SKM-1 treated with dmso at 0.1 percent for 144 hours (cell line): ENCODE results near the gene FANCB.

Experiments
- DNase-seq: peaks from one replicate; lab custom pipeline; 2025; ENCODE audit not compliant: unreplicated experiment; lab: John Stamatoyannopoulos, UW

The FANCB gene

DNA sequence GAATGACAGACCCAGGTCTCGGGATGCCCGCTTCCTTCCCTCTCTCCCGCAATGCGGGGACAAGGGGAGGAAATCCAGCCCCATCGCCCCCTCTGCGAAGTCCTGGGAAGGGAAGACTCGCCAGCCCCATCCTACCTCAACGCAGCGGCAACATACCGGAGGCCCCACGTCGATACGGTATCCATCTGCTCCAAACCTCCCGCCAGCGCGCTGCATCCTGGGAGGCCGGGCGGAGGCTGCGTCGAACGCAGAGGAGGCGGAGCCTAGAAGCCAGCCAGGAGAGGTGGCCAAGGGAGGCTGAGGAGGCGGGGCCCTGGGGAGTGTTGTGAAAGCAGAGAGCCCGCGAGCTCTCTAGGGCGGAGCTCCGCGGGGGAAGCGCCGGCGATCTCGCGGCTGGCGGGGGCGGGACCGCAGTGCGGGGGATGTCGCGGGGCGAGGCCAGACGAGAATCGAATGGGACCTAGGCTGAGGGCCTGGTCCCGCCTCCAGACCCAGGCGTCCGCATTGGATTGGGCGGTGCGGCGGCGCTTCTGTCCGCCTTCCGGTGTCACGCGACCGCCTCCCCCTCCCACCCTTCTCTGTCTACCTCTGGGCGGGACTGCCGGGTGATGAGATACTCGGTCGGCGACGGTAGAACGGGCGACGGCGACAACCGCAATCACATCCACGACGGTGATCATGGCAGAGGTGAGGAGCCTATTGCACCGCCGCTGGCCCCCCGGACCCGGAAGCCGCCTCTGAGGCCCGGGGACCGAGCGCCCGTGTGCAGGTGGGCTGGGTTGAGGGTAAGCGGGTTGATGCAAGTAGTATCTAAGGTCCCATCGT is at the start of gene FANCB, which contains the start of gene MOSPD2:
TSS of gene FANCB (minus strand) at position 219 of the 825 bp plus-strand sequence. CDS start 7,559 bp downstream, outside the sequence.
TSS of gene MOSPD2 (plus strand) at position 571 of the 825 bp plus-strand sequence. CDS start at position 679, 108 bp downstream.
- DNase-seq, result peak; percentile 87

DNA sequence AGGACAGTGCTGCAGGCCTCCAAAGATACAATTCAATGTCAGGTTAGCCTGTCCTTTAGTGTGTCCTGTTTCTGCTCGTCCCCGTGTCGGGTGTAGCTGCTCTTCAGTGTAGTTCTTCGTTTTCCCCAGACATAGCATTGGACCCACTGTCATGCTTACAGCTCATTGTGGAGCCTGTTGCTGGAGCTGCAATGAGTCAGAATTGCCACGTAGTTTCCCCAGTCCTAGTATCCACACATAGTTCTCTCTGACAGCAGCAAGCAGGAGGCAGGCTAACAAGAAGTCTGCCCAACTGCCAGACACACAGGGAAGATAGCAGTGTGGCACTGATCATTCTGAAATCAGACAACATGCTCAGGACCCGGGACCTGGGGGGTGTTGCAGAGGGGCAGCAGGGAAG is 49.6 kb upstream of the FANCB start:
- no peak for DNase-seq

DNA sequence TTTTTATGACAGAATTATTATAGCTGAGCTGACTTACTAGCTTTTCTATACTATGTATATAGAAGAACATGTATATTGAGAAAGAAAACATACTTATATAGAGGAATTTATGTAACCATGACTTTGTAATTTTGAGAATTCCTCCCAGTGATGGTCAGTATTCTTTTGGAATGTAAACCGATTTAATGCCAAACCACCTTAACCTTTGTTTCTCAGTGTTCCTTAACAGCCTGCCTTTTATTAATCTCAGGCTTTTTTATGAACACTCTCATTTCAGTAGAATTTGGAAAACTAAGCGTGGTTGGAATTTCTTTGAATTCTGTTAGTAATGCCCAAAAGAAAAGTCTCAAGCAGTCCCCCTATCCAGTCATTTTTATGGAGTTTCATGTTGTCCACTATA is 47.3 kb upstream of the FANCB start:
- DNase-seq, result no peak

DNA sequence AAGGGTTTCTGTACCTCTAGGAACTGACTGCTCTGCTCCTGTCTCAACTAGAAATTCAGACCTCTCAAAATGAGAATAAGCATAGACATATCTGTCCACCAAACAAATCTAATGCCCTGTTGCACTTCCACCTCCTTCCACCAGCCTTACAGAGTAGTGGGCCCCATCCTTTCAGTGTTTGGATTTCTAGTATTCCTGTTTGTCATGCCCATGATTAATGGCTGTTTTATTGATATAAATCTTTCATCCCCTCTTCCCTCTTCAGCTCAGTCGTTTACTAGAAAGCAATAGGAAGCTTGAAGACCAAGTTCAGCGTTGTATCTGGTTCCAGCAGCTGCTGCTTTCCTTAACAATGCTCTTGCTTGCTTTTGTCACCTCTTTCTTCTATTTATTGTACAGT is 46.5 kb upstream of the FANCB start:
- no peak for DNase-seq

DNA sequence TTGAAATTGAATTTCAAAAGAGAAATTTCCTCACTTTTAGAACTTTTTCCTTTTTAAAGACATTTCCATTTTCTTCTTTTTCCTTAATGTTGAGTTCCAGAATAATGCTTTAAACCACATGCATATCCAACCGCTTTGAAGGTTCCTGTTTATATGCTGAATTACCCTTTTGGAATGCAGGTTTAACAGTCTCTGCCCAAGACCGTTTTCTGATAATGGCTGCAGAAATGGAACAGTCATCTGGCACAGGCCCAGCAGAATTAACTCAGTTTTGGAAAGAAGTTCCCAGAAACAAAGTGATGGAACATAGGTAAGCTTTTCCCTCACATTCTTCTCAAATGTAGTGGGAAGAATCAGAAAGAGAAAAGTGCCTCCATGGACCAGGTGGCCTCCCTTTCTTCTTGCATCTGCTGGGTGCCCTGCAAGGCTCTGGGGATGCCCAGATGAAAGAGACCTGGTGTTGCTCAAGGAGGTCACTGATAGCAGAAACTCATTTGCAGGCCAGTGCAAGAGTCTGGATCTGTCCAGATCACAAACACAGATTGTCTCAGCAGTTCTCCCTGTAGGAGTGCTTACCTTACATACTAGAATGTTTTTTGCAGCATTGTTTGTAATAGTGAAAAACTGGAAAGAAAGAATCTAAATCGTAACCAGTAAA is 43.3 kb upstream of the FANCB start:
- DNase-seq, result no peak

DNA sequence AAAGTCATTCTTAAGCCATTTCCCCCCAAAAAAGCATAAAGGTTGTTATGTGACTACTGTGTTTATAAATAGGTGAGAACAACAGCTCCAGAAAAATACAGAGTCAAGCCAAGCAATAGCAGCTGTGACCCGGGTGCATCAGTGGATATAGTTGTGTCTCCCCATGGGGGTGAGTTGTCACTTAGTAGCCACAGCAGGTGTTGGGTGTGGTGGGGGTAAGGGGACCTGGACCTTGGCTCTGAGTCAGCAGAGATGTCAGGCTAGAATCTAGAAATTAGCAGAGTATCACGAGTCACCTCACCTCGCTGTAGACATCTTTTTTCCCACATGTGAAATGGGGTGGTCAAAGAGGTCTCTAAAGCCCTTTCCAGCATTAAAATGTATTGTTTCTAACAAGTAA is 42.7 kb upstream of the FANCB start:
- no peak for DNase-seq

DNA sequence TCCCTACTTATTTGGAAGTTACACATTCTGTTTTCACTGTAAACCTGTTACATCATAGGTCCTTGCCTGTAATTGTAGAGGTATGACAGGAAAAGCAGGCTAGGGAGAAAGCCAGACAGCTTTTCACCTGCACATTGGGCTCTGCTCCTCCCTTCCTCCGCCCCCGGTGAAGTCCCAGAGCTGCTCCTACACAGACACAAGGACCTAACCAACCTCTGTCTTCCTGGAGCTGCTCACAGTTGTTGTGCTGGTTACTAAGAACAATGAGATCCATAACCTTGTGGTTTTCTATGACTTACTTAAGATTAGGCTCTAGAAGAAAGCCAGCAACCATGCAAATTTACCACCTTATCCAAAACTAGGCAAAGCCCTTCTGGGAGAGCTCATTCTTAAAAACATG is 40.4 kb upstream of the FANCB start:
- no peak for DNase-seq

DNA sequence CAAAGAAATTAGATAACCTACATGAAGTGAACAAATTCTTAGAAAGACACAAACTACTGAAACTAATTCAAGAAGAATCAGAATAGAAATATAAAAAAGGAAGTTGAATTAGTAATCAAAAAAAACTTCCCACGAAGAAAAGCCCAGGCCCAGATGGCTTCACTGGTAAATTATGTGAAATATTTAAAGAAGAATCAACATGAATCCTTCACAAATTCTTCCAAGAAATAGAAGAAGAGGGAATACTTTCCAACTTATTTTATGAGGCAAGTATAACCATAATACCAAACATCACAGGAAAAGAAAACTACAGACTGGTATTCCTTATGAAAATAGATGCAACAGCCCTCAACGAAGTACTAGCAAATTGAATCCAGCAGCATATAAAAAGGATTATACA is 31.0 kb upstream of the FANCB start:
- DNase-seq, result no peak

DNA sequence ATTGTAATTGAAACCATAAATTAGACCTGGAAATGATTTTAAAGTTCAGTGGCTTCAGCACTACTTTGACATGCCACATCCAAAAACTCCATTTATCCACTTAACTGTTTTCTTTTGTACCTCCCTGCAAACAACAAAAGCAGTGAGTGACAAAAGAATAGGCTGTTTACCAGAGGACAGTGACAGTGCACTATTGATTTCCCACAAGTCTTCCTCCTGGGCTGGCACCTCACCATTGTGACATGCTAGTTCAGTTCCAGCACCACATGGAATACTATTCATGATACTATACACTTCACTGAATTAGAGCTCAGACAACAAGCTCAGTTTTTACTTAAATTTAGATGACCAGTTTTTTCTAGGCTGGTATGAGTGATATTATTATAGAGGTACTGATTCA is 29.7 kb upstream of the FANCB start:
- DNase-seq, result no peak

DNA sequence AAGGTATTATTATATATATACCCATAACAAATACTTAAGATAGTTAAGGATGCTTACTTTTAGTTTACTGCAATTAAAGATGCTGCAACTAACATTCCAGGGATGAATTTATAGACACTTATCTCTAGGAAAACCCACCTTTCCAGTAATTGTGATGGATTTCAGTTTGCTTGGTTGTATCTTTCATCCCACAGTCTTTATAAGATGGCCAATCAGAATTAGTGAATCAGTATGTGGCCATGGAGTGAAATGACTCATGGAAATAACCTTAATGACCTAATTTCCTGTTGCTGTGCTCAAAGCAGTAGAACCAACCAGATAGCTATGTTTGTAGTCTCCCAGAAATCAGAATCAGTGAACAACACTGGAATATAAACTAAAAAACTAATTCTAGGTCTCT is 26.7 kb upstream of the FANCB start:
- DNase-seq, result no peak

DNA sequence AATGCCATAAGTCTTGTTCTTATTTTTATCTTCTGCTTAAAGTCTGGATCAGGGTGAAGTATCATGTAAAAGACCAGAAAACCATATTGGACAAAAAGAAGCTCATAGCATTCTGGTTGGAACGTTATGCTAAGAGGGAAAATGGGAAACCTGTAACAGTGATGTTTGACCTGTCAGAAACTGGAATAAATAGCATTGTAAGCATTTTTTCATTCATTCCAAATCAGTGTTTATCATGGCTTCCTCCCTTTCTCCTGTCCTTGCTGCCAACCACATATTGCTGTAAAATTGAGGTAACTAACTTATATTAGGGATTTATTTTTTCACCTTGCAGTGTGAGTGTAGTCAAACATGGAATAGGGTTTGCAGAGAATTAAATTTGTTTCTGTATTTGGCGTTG is 24.2 kb upstream of the FANCB start:
- DNase-seq, result no peak

DNA sequence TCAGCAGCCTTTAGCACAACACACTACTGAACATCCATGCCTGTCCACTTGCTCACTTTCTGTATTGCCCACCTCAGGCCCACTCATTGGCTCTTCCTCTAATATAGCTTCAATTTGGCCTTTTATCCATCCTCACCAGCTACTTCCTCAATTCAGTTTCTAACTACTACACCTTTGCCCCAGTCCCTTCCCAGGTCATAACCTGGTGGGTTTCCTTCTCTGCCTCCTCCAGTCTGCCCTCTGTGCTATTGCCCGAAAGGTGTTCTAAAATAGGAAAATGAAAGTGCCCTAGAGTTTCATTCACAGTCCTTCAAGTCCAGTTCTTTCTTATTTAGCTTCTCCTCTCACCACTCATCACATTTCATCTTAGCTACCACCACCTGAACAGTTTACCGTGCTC is 23.4 kb upstream of the FANCB start:
- DNase-seq, result no peak

DNA sequence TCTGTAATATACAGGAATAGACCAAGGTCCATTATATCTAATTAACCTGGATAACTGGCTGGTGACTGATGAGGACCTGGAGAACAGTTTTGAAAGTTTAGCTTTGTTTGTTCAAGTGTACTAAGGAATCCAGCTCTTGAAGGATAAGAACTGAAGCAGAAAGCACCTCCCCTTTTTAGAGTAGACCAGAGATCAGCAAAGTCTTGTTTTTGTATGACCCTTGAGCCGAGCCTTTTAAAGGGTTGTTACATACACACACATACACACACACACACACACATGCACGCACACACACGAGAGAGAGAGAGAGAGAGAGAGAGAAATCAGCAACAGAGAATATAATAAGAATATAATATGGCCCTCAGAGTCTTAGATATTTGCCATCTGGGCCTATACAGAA is 13.4 kb upstream of the FANCB start:
- DNase-seq, result no peak

DNA sequence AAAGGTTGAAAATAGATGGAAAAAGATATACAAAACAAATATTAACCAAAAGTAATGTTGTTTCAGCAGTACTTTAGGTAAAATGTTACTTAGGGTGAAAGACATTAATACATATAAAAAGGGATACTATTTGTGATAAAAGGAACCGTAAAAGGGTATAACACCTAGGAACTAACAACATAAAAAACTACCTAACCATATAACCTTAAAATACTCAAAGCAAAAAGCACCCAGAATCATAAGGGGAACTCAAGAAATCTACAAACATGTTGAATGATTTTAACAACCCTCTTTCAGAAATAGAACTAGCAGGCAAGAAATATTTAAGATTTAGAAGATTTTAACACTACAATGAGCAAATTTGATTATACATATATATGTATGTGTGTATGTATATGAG is 11.8 kb upstream of the FANCB start:
- no peak for DNase-seq

DNA sequence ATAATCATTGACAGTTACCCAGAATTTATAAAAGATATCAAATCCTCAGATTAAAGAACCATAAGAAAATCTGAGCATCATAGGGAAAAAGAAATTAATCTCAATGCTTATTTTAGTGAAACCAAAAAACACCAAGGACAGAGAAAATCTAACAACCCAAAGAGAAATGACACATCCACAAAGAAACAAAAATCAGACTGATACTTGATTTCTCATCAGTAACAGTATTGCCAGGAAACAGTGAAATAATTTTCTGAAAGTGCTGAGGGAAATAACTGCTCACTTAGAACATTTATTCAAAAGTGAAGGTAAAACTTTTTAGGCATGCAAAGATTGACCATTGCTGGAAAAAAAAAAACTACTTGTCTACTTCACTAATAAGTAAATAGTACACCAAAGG is 11.0 kb upstream of the FANCB start:
- no peak for DNase-seq

DNA sequence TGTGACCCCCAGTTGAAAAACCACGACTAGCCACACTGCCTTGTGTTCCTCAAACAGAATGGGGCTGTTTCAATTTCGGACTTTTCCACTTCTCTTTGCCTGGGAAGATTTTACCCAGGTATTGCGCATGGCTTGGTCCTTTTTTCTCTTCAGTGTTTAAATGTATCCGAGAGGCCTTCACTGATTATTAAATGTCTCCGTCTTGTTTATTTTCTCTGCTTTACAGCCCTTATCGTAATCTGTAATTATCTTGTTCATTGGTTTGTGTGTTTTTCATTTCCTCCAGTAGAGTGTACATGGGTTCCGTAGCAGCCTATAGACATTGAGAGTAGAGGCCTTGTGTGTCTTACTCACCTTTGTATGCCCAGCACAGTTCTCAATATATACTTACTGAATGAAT is 2.8 kb upstream of the FANCB start:
- no peak for DNase-seq

DNA sequence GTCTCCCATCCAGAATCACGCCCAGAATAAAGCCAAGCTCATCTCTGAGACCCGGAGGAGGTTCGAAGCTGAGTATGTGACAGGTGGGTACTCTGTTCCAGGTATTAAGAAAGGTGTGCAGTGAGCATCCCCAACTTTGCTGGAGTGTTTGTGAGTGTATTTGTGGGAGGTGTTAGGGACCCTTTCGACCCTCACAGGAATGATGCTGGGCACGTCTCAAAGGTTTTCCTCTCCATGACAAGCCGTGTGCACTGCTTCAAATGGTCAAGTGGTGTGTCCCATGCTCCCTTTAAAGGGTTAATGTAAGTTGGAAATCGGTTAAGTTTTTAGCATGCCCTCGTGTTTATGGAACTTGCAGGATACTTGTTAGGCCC is 794 bp upstream of the FANCB start:
- DNase-seq, result no peak

DNA sequence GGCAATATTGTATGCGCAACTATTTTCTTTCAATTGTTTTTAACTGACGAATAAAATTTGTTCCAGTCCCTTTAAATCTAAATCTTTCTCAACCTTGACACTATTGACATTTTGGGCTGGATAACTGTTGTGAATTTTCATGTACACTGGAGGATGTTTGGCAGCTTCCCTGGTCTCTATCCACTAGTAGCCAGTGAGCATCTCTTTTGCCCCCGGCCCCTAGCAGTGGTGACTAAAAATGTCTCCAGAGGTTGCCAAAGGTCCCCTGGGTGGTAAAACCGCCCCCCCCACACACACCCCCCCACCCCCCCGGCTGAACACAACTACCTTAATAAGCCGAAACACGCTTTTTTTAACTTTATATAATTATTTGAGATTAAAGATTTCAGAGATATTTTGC is 514 bp downstream of the FANCB start:
- DNase-seq, result no peak

DNA sequence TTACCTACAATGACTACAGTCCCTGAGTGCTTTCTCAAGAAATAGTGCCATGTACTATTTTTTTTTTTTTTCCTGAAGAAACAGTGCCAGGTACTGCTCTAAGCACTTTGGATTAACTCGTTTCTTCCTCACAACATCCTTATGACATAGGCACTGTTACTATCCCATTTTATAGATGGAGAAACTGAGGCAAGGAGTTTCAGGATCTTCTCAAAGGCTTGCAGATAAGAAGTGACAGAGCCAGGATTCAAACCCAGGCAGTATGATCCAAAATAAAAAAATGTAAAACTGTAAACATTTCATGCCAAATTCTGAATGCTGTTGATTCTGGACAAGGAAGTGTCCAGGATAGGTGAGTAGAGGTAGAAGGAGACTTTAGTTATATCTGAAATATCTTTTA is 1.1 kb downstream of the FANCB start:
- DNase-seq, result no peak

DNA sequence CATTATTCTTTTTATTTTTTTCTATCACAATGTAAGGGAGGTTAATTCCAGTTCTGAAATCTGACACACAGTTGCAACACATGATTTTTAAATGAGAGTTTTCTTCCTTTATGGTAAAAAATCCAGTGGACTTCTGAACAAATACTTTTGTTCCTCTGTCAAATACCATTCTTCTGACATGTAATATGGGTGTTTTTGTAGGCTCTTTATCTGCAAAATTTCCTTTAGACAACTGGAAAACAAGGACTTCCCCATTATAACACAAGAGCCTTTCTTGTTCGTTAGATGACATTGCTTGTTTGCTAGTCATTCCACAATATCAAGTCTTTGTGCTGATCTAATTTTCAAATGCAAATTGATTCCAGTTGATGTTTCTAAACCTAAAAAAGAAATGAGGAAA is 7.7 kb downstream of the FANCB start:
- no peak for DNase-seq

DNA sequence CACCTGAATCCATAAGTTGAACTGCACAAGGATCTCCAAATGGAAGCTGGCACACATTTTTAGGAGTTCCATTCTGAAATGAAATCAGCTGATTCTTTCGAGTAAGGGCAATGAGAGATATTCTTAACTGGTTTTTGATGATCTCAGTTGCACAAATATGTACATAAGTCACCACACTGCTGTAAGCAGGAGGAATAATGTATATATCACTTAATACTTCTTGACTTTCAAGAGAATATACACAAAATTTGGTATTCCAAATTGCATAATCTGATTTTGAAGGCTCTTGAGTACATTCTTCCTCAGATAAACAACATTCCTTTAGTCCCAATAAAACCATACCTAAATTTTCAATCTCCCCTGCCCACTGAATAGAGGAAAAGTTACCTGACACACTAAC is 8.2 kb downstream of the FANCB start:
- DNase-seq, result no peak

DNA sequence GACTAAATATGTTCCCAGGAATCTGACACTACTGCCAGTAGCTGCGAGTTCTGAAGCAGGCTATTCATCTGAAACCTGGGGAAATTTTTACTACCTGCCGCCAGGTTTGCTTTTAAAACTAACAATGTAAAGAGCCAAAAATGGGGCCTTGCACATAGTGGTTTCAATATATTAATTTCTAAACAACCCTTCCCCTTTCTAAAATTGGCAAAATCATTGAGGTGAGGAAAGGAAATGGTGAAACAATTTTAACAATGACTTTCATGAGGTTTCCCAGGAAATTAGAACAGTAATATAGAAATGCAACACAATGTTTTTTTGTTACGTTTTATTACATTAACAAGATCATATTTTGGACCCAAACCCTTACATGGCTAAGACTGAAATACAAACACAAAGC is 21.3 kb downstream of the FANCB start:
- no peak for DNase-seq

DNA sequence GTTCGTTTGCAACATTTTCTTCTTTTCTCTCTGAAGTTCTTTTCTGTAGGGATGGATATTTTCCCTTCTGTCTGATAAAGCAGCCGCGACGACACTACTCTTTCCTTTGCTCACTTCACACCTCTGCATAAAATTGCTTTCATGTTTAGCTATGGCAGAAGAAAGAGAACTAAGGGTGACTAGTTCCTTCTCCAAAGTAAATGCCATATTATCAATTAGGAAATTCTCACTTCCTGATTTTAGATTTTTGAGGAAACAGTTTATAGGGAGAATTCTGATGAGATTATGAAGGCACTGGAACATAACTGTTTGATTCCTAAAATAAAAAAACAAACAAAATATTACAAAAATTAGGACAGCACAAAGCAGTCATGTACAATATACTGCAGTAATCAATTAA is 29.2 kb downstream of the FANCB start:
- no peak for DNase-seq
